Activated T-helper 1 cell treated with anti-CD3 and anti-CD28 coated beads, Interleukin-12 subunit alpha, Interleukin-12 subunit beta, Interleukin-2, Interleukin-4 antibody, amounts not matched to agents 30 ng/mL and 10 ng/mL and 1 ng/mL, durations not matched to agents 14 hours and 24 hours and 36 hours (primary cell): ENCODE data around the gene MAP2K6. TPM values are rescaled to one million over a fixed set of nuclear protein-coding genes. Genes with fewer than 3 reads are reported as not detected.

ENCODE experiments used
- DNase-seq: peaks from one replicate; pipeline ENCODE4 v3.0.0; 2021; ENCODE audit warnings: low spot score
- H3K27ac Mint-ChIP-seq: one replicate; pipeline ENCODE4 v1.8.0; 2021; ENCODE audit warnings: mild to moderate bottlenecking, mixed read lengths
- H3K27me3 Mint-ChIP-seq: one replicate; pipeline ENCODE4 v1.8.0; 2022; ENCODE audit warnings: mild to moderate bottlenecking, moderate library complexity, mixed read lengths; ENCODE audit not compliant: insufficient read depth
- H3K36me3 Mint-ChIP-seq: one replicate; pipeline ENCODE4 v1.8.0; 2021; ENCODE audit warnings: low read depth, mixed read lengths
- H3K4me1 Mint-ChIP-seq: one replicate; pipeline ENCODE4 v1.8.0; 2021; ENCODE audit warnings: low read depth, mixed read lengths
- H3K4me3 Mint-ChIP-seq: one replicate; pipeline ENCODE4 v1.8.0; 2021; ENCODE audit warnings: mild to moderate bottlenecking, moderate library complexity, mixed read lengths
- H3K9me3 Mint-ChIP-seq: one replicate; pipeline ENCODE4 v1.8.0; 2021; ENCODE audit warnings: mixed read lengths
- intact Hi-C: fragments of 100-400 bp; cut with micrococcal nuclease; formaldehyde crosslinking; loops from one replicate; pipeline ENCODE4 v1.15.1; 2024
- total RNA-seq: library from RNA; stranded (reverse); gene quantifications from 2 replicates; pipeline ENCODE4 v1.2.3, GENCODE V29; 2022

The MAP2K6 gene
- total RNA-seq, 1 donor from 2014 or later: 0.88 TPM

- H3K27me3 Mint-ChIP-seq: no peaks in the 10 kb centered on the region
- no peak for DNase-seq
- intact Hi-C loops: no loop called here
- H3K27ac Mint-ChIP-seq: no peak overlapping the region
- H3K9me3 Mint-ChIP-seq: no peaks in the 10 kb centered on the region
- no peak overlapping the region for H3K4me3 Mint-ChIP-seq
- peaks cover 8% of the 10 kb centered on the region for H3K4me1 Mint-ChIP-seq
- H3K36me3 Mint-ChIP-seq: no peaks in the 10 kb centered on the region
Observed at GRCh38 chr17:69451416-69452394, 37.2 kb downstream of the MAP2K6 start.

GRCh38 chr17:69452664-69453260, 38.3 kb downstream of the MAP2K6 start:
- Mint-ChIP-seq H3K36me3 (no peaks in the 10 kb centered on the region), H3K9me3 (no peaks in the 10 kb centered on the region), H3K4me1 (peaks cover 10% of the 10 kb centered on the region), H3K27me3 (no peaks in the 10 kb centered on the region), H3K4me3 (no peak overlapping the region), H3K27ac (no peak overlapping the region)
- no peak for DNase-seq
- intact Hi-C loops: no loop called here

DNA sequence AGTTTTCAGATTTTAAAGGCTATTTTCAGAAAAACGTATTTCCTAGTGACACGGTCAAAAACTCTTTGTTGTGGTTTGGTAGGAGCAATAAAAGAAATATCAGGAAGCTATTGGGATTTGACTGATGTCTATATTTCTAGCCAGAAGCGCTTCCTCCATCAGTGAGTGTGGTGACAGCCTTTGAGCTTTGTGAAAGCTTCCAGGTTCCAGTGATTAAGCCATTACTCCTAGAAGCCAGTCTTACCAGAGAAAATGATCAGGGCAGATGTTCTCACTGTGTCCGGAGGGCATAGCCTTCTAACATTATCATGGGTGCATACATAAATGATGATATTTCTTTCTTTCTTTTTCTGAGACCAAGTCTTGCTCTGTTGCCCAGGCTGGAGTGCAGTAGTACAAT, 39.6 kb downstream of the MAP2K6 start:
- Mint-ChIP-seq H3K27me3 (no peaks in the 10 kb centered on the region), H3K9me3 (no peaks in the 10 kb centered on the region), H3K4me3 (no peak overlapping the region), H3K27ac (no peak overlapping the region), H3K4me1 (peaks cover 14% of the 10 kb centered on the region), H3K36me3 (no peaks in the 10 kb centered on the region)
- no peak for DNase-seq
- intact Hi-C loops: no loop called here

DNA sequence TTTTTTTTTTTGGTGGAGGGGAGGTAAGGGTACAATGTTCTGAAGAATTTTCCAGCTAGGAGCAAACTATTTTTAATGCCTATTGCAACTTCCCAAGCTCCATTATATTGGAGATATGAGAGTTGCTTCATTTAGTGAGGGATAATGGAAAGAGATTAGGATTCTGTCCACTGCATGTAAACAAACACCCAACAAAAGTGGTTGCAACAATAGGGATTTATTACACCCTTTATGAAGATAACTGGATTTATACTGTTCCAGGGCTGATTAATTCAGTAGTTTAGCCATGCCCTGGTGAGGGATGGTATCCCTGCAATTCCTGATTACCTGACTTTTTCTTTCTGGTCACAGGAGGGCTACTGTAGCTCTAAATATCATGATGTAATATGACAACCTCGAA, 40.5 kb downstream of the MAP2K6 start:
- Mint-ChIP-seq H3K27ac (no peak overlapping the region), H3K4me1 (peaks cover 14% of the 10 kb centered on the region), H3K27me3 (no peaks in the 10 kb centered on the region), H3K9me3 (no peaks in the 10 kb centered on the region), H3K4me3 (no peak overlapping the region), H3K36me3 (no peaks in the 10 kb centered on the region)
- no peak for DNase-seq
- intact Hi-C loops: no loop called here

DNA sequence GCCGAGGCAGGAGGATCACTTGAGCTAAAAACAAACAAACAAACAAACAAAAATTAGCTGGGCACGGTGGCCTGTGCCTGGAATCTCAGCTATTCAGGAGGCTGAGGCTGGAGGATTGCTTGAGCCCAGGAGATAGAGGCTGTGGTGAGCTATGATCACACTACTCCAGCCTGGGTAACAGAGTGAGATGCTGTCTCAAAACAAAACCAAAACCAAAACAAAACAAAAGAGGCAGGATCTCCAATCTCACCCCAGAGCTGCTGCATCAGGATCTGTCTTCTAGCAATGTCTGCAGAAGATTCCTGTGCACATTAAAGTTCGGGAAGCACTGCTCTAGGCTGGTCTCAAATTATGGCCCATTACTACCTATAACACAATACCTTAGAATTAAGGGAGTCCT, 43.1 kb downstream of the MAP2K6 start:
- Mint-ChIP-seq H3K27me3 (no peaks in the 10 kb centered on the region), H3K4me1 (peaks cover 6% of the 10 kb centered on the region), H3K9me3 (no peaks in the 10 kb centered on the region), H3K36me3 (no peaks in the 10 kb centered on the region), H3K27ac (no peak overlapping the region), H3K4me3 (no peak overlapping the region)
- DNase-seq: no peak
- intact Hi-C loops: no loop called here

GRCh38 chr17:69460963-69461922, 46.7 kb downstream of the MAP2K6 start:
- no peak overlapping the region for H3K4me3 Mint-ChIP-seq
- H3K27me3 Mint-ChIP-seq: no peaks in the 10 kb centered on the region
- no peak overlapping the region for H3K27ac Mint-ChIP-seq
- H3K36me3 Mint-ChIP-seq: no peaks in the 10 kb centered on the region
- intact Hi-C loops: no loop called here
- DNase-seq: no peak
- H3K9me3 Mint-ChIP-seq: no peaks in the 10 kb centered on the region
- H3K4me1 Mint-ChIP-seq: peaks cover 6% of the 10 kb centered on the region

GRCh38 chr17:69461951-69462369, 47.5 kb downstream of the MAP2K6 start:
- no peaks in the 10 kb centered on the region for H3K36me3 Mint-ChIP-seq
- H3K4me3 Mint-ChIP-seq: no peak overlapping the region
- peaks cover 6% of the 10 kb centered on the region for H3K4me1 Mint-ChIP-seq
- no peak overlapping the region for H3K27ac Mint-ChIP-seq
- H3K27me3 Mint-ChIP-seq: no peaks in the 10 kb centered on the region
- no peak for DNase-seq
- H3K9me3 Mint-ChIP-seq: no peaks in the 10 kb centered on the region
- intact Hi-C loops: no loop called here

GRCh38 chr17:69462882-69463281, 48.4 kb downstream of the MAP2K6 start:
- H3K4me3 Mint-ChIP-seq: no peak overlapping the region
- H3K9me3 Mint-ChIP-seq: no peaks in the 10 kb centered on the region
- DNase-seq: no peak
- intact Hi-C loops: no loop called here
- H3K27ac Mint-ChIP-seq: no peak overlapping the region
- no peaks in the 10 kb centered on the region for H3K36me3 Mint-ChIP-seq
- H3K4me1 Mint-ChIP-seq: peaks cover 3% of the 10 kb centered on the region
- H3K27me3 Mint-ChIP-seq: no peaks in the 10 kb centered on the region

DNA sequence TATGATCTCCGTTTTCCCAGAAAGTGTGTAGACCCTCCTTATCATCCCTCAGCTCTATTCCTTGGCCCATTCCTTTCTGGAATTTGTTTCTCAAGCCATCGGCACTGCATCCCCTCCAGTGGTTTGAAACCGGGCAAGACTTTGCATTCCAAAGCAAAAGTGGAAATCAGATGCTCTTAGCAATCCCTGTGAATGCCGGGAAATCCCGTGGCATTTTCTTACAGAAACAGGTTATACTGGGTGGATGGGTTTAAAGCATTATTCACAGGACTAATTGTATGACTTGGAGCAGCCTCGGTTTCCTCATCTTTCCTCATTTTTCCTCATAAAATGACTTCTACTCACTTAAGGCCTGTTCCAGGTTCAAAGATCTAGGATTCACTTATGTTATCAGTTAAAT, 52.0 kb downstream of the MAP2K6 start:
- Mint-ChIP-seq H3K27me3 (no peaks in the 10 kb centered on the region), H3K4me3 (no peak overlapping the region), H3K27ac (no peak overlapping the region), H3K9me3 (no peaks in the 10 kb centered on the region), H3K4me1 (no peaks in the 10 kb centered on the region), H3K36me3 (no peaks in the 10 kb centered on the region)
- no peak for DNase-seq
- intact Hi-C loops: no loop called here

GRCh38 chr17:69466905-69467667, 52.6 kb downstream of the MAP2K6 start:
- Mint-ChIP-seq H3K27me3 (no peaks in the 10 kb centered on the region), H3K36me3 (no peaks in the 10 kb centered on the region), H3K4me1 (no peaks in the 10 kb centered on the region), H3K4me3 (no peak overlapping the region), H3K9me3 (no peaks in the 10 kb centered on the region), H3K27ac (no peak overlapping the region)
- DNase-seq: no peak
- intact Hi-C loops: no loop called here

DNA sequence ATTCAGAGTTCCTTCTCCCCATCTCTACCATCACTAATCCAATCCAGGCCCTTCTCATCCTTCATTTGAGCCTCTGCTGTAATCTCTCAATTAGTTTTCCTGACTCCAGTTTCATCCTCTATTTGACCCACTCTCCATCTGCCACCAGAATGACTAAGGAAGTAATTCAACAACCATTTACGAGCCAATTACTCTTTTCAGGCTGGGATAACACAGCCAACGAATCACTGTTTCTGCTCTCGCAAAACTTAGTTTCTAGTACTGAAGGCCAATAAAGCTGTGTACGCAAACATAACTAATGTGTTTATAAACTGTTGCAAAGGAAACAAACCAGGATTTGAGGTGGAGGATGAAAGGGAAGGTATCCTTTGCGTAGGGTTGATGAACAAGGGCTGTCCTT, 53.7 kb downstream of the MAP2K6 start:
- intact Hi-C loops: no loop called here
- Mint-ChIP-seq H3K4me1 (no peaks in the 10 kb centered on the region), H3K9me3 (no peaks in the 10 kb centered on the region), H3K27me3 (no peaks in the 10 kb centered on the region), H3K4me3 (no peak overlapping the region), H3K27ac (no peak overlapping the region), H3K36me3 (no peaks in the 10 kb centered on the region)
- no peak for DNase-seq

GRCh38 chr17:69470702-69471101, 56.2 kb downstream of the MAP2K6 start:
- no peak overlapping the region for H3K4me3 Mint-ChIP-seq
- no peaks in the 10 kb centered on the region for H3K4me1 Mint-ChIP-seq
- no peaks in the 10 kb centered on the region for H3K27me3 Mint-ChIP-seq
- no peaks in the 10 kb centered on the region for H3K9me3 Mint-ChIP-seq
- intact Hi-C loops: no loop called here
- no peak for DNase-seq
- no peaks in the 10 kb centered on the region for H3K36me3 Mint-ChIP-seq
- H3K27ac Mint-ChIP-seq: no peak overlapping the region
